GM12801 (cell line): ENCODE results near the gene MECR.

Experiments used
- CTCF ChIP-seq: IDR thresholded peaks from one replicate; pipeline ENCODE4 v1.5.1; 2011; ENCODE audit warnings: control low read depth; ENCODE audit not compliant: insufficient read length; ENCODE audit errors: extremely low read depth

MECR gene

GRCh38 chr1:29230553-29231378 is at the start of gene MECR:
Gene MECR, minus strand, starts transcription at chr1:29230934. Its CDS starts 28 bp downstream, at chr1:29230906.
- TF ChIP-seq CTCF, result no peak

GRCh38 chr1:29279951-29280391 is 49.2 kb upstream of the MECR start:
- no peak for TF ChIP-seq CTCF

- no peak for TF ChIP-seq CTCF
These were observed 48.7 kb upstream of the MECR start for GRCh38 chr1:29279406-29279805.

- no peak for TF ChIP-seq CTCF
These were observed 47.4 kb upstream of the MECR start for GRCh38 chr1:29278124-29278523.

- TF ChIP-seq CTCF, result no peak
These were observed 44.7 kb upstream of the MECR start for GRCh38 chr1:29275435-29275834.

GRCh38 chr1:29272147-29272907 is 41.6 kb upstream of the MECR start:
- no peak for TF ChIP-seq CTCF

GRCh38 chr1:29271724-29272123 is 41.0 kb upstream of the MECR start:
- TF ChIP-seq CTCF, result no peak
